ENCODE data around the gene OLIG1. TPM values are rescaled to one million over a fixed set of nuclear protein-coding genes. Genes with fewer than 3 reads are reported as not detected.

The OLIG1 gene
- total RNA-seq, 1 donor, result not detected

GRCh38 chr21:33089395-33090119 is 19.6 kb downstream of the OLIG1 start:
- Histone ChIP-seq H3K4me3 (ENCODE audit: insufficient read depth, low read length) (no peak overlapping the region), H3K4me1 (ENCODE audit: insufficient read depth, low read length) (no peaks in the 10 kb centered on the region), H3K9me3 (ENCODE audit: low read depth, low read length) (no peaks in the 10 kb centered on the region), H3K27ac (ENCODE audit: low read depth, low read length) (no peak overlapping the region), H3K79me2 (ENCODE audit: insufficient read depth, low read length) (no peaks in the 10 kb centered on the region), H4K20me1 (ENCODE audit: insufficient read depth, low read length) (no peaks in the 10 kb centered on the region), H2AFZ (ENCODE audit: low read length) (no peak overlapping the region), H3K36me3 (ENCODE audit: insufficient read depth, low read length) (no peaks in the 10 kb centered on the region), H3K27me3 (ENCODE audit: insufficient read depth, low read length) (peaks cover 12% of the 10 kb centered on the region), H3K4me2 (ENCODE audit: insufficient read depth, low read length) (no peak overlapping the region)
- TF ChIP-seq CTCF (IDR thresholded peaks at IDR 0.05; ENCODE audit: extremely low read depth, low read depth, low read length), result no peak
- DNase-seq (ENCODE audit: insufficient read length, low spot score, missing footprints), result no peak

- Histone ChIP-seq H3K36me3 (ENCODE audit: insufficient read depth, low read length) (no peaks in the 10 kb centered on the region), H2AFZ (ENCODE audit: low read length) (no peak overlapping the region), H3K4me3 (ENCODE audit: insufficient read depth, low read length) (no peak overlapping the region), H3K4me2 (ENCODE audit: insufficient read depth, low read length) (no peak overlapping the region), H3K79me2 (ENCODE audit: insufficient read depth, low read length) (no peaks in the 10 kb centered on the region), H3K9me3 (ENCODE audit: low read depth, low read length) (no peaks in the 10 kb centered on the region), H4K20me1 (ENCODE audit: insufficient read depth, low read length) (no peaks in the 10 kb centered on the region), H3K4me1 (ENCODE audit: insufficient read depth, low read length) (no peaks in the 10 kb centered on the region), H3K27me3 (ENCODE audit: insufficient read depth, low read length) (peaks cover 15% of the 10 kb centered on the region), H3K27ac (ENCODE audit: low read depth, low read length) (no peak overlapping the region)
- TF ChIP-seq CTCF (IDR thresholded peaks at IDR 0.05; ENCODE audit: extremely low read depth, low read depth, low read length), result no peak
- no peak for DNase-seq (ENCODE audit: insufficient read length, low spot score, missing footprints)
Measured at GRCh38 chr21:33096426-33096825, 26.5 kb downstream of the OLIG1 start.

DNA sequence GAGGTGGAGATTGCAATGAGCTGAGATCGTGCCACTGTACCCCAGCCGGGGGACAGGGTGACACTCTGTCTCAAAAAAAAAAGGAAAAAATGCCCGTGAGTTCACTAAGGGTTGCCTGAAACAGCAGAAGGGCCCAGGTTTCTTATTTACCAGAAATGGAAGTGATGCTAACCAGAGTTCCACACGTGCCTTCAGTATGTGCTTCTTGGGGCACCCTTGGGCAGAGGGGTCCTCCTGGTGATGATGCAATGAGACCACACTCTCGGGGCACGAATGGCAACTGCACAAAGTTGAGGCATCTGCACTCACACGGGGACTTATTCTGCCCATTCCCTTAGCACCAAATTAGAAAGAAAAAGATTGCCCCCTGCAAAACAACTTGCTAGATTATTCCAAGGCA is 29.2 kb downstream of the OLIG1 start:
- Histone ChIP-seq H3K27ac (ENCODE audit: low read depth, low read length) (no peak overlapping the region), H2AFZ (ENCODE audit: low read length) (no peak overlapping the region), H3K79me2 (ENCODE audit: insufficient read depth, low read length) (no peaks in the 10 kb centered on the region), H4K20me1 (ENCODE audit: insufficient read depth, low read length) (no peaks in the 10 kb centered on the region), H3K4me3 (ENCODE audit: insufficient read depth, low read length) (no peak overlapping the region), H3K4me2 (ENCODE audit: insufficient read depth, low read length) (no peak overlapping the region), H3K9me3 (ENCODE audit: low read depth, low read length) (no peaks in the 10 kb centered on the region), H3K27me3 (ENCODE audit: insufficient read depth, low read length) (peaks cover 23% of the 10 kb centered on the region), H3K36me3 (ENCODE audit: insufficient read depth, low read length) (no peaks in the 10 kb centered on the region), H3K4me1 (ENCODE audit: insufficient read depth, low read length) (no peaks in the 10 kb centered on the region)
- no peak for DNase-seq (ENCODE audit: insufficient read length, low spot score, missing footprints)
- no peak for TF ChIP-seq CTCF (IDR thresholded peaks at IDR 0.05; ENCODE audit: extremely low read depth, low read depth, low read length)

DNA sequence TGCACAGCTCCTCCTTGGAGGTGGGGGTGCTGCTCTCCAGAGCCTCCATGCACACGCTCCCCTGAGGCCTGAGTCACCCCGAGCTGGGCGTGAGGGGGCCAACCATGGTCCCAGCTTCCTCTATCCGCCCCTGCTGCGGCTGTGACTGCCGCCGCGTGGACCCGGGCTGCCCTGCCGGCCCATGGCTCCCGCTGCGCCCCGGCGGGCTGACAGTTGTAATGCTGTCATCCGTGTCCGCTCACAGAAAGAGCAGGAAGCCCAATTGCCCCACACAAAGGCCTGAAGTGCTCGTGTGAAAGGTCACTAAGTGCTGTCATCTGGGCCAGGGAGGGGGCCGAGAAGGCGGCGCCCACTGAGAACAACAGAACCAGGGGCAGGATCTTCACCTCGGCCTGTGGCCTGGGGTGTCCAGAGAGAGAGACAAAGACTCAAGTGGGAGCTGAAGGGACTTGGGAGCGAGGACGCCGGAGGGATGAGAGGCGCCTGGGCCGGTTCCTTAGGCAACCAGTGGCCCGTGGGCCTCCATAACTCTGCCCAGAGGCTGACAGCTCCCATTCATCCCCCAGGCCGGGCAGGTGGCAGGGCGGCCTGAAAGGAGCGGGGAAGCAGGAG is 31.5 kb downstream of the OLIG1 start:
- no peak for TF ChIP-seq CTCF (IDR thresholded peaks at IDR 0.05; ENCODE audit: extremely low read depth, low read depth, low read length)
- Histone ChIP-seq H3K36me3 (ENCODE audit: insufficient read depth, low read length) (no peaks in the 10 kb centered on the region), H2AFZ (ENCODE audit: low read length) (no peak overlapping the region), H3K4me2 (ENCODE audit: insufficient read depth, low read length) (no peak overlapping the region), H3K79me2 (ENCODE audit: insufficient read depth, low read length) (no peaks in the 10 kb centered on the region), H3K9me3 (ENCODE audit: low read depth, low read length) (no peaks in the 10 kb centered on the region), H3K27ac (ENCODE audit: low read depth, low read length) (no peak overlapping the region), H3K4me3 (ENCODE audit: insufficient read depth, low read length) (no peak overlapping the region), H3K27me3 (ENCODE audit: insufficient read depth, low read length) (peaks cover 29% of the 10 kb centered on the region), H4K20me1 (ENCODE audit: insufficient read depth, low read length) (no peaks in the 10 kb centered on the region), H3K4me1 (ENCODE audit: insufficient read depth, low read length) (no peaks in the 10 kb centered on the region)
- no peak for DNase-seq (ENCODE audit: insufficient read length, low spot score, missing footprints)

All from osteoblast (primary cell).